ENCODE results near the gene ANP32E. TPM values are rescaled to one million over a fixed set of nuclear protein-coding genes. Genes with fewer than 3 reads are reported as not detected.
A peak's percentile ranks its signal among the peaks of the same experiment; 100 is the strongest.
"Not testable (repeated sequence)": the region's sequence is repeated elsewhere in the genome, so short reads cannot be mapped to it uniquely, and the experiment has no call there.

ANP32E gene
- total RNA-seq, 1 donor from 2014 or later = 23.4 TPM

DNA sequence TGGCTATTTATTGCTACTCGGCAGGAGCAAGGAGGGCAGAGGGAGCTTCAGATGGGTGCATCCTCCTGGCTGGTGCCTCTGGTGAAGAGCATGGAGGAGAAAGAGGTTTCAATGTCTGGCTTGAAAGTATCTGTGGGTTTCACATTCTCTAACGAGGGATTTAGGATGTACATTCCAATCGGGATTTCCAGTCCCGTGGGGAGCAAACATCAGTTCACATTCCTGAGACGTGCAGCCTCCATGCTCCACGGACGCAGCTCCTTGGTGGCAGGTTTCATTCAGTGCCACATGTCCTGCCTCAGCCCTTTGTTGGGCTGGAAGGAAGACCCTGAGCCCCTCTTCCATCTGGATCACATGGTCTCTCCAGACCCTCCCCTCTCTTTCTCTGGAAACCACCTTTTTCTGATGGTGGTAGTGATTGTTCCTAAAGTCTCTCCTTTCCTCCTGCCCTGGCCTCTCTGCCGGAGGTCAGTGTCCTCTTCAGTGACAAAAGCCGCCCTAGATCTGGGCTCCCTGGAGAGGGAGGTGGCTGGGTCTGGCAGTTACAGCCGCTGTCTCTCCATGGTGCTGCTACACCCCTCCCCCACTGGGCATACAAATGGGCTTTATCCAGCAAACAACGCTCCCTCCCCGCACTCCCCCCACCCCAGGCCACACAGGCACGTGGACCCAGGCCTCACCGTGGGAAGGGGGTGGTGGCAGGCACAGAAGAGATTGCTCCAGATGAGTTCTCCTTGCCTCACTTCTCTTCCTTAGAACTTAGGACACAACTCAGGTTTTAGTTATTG is 20.8 kb upstream of the ANP32E start:
- no peak for DNase-seq (ENCODE audit: low spot score)

DNA sequence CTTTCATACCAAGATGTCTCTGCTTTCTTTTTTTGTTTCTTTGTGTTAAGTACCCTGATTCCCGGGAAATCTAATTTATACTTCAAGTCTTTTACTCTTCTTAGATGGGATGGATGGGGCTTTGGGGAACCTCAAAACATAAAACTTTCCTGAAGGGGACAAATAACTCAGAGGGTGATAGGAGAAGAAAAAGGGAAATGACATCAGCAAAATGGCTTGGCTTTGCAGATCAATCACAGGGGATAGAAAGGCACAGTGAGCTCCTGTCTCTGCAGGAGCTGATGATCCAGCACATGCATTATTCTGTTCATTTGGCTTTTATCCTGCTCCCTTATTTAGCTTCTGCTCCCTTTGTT is 20.3 kb upstream of the ANP32E start:
- DNase-seq (ENCODE audit: low spot score) = no peak

DNA sequence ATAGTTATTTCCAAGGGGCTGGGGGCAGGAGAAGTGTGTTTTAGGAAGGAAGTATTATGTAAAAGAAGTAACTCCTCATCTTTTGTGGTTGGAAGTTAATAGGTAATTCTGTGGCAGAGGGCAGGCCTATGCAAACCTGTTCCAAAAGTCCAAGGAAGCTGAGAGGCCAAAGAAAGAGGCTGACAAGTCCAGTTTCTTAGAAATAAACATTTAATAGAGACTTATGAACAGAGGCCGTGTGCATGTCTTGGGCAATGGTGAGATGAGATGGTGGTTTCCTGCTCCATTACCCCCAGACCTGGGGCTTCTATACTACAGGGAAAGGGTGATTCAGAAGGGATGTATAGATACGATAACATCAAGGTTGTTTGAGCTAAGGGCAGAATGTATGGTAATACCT is 14.0 kb upstream of the ANP32E start:
- DNase-seq (ENCODE audit: low spot score) = no peak

DNA sequence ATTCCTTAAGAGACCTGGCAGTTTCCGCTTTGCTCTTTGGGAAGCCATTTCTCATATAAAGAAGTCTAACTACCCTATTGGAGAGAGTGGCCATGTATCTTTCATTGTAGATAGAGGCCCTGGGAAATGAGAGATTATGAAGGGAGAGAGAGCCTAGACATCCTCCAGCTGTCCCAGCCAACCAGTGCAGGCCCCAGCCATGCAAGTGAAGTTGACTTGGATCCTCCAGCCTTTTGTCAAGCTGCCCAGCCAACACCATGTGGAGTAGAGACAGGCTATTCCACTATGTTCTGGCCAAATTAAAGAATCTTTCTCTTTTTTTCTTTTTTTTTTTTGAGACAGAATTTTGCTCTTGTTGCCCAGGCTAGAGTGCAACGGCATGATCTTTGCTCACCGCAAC is 7.1 kb upstream of the ANP32E start:
- no peak for DNase-seq (ENCODE audit: low spot score)

DNA sequence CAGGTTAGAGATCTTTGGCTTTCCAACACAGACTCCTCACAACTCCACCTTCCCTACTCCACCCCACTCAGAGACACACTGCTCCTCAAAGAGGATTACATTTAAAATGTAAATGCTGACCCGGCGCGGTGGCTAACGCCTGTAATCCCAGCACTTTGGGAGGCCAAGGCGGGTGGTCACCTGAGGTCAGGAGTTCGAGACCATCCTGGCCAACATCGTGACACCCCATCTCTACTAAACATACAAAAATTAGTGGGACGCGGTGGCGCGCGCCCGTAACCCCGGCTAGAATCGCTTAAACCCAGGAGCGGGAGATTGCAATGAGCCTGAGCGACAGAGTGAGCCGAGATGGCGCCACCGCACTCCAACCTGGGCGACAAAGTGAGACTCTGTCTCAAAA is 1.8 kb upstream of the ANP32E start:
- no peak for DNase-seq (ENCODE audit: low spot score)

DNA sequence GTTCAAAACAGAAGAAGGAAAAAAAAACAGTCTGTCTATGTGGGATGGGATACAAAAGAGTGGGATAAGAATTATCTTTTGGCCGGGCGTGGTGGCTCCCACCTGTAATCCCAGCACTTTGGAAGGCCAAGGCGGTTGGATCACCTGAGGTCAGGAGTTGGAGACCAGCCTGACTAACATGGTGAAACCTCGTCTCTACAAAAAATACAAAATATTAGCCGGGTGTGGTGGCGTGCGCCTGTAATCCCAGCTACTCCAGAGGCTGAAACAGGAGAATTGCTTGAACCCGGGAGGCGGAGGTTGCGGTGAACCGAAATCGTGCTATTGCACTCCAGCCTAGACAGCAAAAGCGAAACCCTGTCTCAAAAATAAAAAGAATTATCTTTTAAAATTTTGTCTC is 1.3 kb upstream of the ANP32E start:
- not testable (repeated sequence) for DNase-seq (ENCODE audit: low spot score)

DNA sequence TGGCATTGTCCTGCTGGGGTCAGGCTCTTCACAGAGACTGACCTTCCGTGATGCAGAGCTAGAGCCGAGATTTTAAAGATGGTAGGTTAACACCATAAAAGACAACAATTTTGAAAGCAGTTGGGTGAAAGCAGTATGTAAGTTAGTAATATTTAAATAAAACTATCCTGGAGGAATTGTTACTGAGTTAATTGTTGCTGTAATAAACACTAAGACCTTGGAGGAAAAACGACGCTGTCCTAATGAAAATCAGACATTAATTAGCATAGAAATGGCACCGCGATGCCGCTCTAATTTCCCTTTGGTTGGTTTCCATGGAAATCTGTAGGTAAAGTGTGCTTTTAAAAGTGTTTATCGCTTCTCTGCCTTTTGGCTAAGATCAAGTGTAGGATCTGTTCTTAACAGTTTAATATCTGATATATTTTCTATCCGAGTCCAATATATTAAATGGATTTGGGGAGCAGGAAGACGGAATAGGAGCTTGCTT is 745 bp upstream of the ANP32E start:
- DNase-seq (ENCODE audit: low spot score) = no peak

DNA sequence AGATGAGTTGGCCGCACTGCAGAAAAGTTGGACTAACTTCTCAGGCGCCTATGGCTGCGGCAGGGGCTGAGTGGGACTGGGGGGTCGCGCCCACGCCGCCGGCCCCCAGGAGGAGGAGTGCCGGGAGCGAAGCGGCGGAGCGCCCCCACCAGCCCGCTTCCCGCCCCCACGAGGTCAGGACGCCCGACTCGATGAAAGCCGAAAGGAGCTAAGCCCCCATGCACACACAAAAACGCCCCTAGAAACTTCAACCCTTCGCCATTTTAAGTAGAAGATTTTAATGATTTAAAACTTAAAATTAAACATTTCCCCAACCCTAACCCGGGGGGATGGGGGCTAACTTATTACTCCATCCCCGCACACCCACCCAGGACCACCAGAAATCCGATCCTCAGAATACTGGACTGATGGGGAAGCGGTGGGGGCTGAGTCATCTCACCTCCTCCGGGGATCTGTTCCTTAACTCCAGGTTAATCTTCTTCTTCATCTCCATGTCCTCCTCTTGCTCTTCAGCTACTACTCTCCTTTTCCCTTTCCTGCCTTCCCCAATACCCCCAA is 539 bp downstream of the ANP32E start:
- DNase-seq (ENCODE audit: low spot score) = no peak

DNA sequence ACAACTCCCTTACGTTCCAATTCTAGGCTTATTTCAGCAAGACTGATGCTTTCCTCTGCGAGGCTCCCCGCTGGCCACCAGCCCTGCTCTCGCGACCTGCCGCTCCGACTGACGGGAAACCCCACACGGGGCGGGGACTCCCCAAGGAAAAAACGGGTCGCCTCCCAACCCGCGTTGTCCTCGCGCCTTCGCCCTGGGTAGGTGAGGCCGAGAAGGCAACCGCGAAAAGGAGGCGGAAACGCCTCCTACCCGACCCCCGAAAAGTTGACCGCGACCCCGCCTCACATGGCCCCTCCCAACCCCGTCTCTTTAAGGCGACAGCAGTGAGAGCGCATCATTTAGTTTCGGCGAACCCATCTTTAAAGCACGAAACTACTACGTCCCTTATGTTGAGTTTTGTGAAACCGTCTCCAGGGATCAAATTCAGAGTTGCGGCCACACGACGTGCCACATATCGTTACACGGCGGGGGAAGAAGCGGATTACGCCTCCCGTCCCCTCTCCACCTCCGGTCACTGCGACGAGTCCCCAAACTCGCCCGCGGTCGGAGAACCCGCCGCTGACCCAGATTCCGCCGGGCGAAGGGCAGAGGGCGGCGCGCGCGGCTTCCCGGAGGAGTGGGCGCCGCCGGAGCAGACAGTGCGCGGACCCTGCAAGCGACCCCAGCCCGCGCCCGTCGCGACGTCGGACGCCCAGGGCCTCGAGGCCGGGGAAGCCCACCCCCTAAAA is 1.2 kb downstream of the ANP32E start:
- peak; percentile 85 for DNase-seq (ENCODE audit: low spot score)

DNA sequence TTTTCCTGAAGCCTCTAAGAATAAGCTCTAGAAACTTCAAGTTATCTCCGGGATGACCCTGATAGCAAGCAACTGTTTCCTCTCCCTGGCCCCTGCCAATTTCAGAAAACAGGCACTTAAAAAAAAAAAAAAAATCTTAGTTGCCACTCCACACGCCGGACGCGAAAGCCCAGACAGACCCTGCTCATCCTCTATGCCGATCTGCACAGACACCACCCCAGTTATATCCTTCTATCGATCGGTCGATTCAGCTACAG is 1.7 kb downstream of the ANP32E start:
- no peak for DNase-seq (ENCODE audit: low spot score)

DNA sequence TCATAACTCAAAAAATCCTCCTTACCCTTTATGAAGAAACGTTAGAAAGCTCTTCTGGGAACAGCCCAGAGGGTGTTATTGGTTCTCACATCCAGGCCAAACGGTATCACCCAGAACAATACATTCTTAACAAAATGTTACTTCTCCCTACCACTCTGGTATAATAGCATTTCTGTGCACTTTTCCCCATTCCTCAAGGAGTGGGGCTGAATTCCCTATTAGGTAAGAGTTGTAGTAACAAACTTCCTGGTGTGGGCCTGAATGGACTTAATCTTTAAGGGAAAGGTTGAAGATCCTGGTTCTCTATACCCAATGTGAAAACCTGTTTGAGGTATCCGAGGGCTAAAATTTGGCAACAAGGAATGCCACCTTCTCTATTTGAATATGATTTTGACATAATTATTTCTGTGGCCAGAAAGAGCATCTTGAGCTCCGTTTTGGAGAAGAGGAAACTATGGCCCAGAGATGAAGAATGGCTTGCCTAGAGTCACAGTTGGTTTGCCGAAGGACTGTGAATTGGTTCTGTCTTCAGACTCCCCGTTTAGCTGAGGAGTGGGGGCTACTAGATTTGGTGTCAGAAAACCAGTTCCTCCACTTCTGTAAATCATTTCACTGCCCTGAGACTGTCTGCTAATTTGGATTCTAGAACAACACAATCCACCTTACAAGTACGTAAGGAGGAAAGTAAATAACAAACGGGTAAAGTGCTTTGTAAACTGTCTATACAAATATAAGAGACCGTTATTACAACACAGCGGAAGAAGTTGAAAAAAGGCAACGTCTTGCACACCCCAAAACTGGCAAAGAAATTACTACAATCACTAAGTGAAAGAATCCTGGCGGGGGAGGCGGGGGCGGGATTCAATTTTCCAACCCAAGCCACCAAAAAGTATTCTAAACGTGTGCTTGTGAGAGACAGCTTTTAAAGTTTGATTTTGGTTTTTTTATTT is 2.3 kb downstream of the ANP32E start:
- no peak for DNase-seq (ENCODE audit: low spot score)

DNA sequence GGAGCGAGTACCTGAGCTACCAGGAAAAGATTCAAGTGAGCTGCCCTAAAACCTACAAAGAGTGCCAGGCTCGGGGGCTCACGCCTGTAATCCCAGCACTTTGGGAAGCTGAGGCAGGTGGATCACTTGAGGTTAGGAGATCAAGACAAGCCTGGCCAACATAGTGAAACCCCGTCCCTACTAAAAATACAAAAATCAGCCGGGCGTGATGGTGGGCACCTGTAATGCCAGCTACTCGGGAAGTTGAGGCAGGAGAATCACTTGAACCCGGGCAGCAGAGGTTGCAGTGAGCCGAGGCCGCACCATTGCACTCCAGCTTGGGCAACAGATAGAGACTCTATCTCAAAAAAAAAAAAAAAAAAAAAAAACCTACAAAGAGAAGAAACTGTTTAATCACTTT is 3.0 kb downstream of the ANP32E start:
- DNase-seq (ENCODE audit: low spot score) = not testable (repeated sequence)

DNA sequence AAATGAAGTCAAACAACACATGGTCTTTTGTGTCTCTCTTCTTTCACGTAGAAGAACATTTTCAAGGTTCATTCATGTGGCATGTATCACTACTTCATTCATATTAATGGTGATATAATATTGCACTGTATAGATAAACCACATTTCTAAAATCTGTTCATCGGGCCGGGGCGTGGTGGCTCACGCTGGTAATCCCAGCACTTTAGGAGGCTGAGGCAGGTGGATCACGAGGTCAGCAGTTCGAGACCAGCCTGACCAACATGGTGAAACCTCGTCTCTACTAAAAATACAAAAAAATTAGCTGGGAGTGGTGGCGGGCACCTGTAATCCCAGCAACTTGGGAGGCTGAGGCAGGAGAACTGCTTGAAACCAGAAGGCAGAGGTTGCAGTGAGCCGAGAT is 7.7 kb downstream of the ANP32E start:
- DNase-seq (ENCODE audit: low spot score) = not testable (repeated sequence)

DNA sequence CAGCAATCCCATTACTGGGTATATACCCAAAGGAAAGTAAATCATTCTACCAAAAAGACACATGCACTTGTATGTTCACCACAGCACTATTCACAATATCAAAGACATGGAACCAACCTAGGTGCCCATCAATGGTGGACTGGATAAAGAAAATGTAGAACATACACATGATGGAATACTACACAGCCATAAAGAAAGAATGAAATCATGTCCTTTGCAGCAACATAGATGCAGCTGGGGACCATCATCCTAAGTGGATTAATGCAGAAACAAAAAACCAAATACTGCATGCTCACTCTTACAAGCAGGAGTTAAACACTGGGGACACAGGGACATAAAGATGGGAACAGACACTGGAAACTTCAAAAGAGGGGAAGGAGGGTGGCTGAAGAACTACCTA is 8.7 kb downstream of the ANP32E start:
- no peak for DNase-seq (ENCODE audit: low spot score)

DNA sequence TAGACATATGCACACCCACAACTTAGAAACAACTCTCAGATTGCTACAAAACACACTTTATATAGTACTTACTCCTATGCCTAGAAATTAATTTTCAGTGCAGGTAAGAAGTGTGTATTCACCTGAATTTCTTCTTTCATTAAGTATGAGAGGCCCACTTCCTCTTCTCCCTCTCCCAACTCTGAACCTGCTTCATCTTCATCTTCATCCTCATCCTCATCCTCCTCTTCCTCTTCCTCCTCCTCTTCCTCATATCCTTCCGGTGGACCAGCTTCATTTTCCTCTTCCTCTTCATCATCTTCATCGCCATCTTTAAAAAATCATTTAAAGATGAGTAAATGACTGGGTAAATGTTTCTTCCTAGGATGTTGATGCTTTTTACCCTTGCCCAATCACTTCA is 9.4 kb downstream of the ANP32E start:
- DNase-seq (ENCODE audit: low spot score) = no peak

DNA sequence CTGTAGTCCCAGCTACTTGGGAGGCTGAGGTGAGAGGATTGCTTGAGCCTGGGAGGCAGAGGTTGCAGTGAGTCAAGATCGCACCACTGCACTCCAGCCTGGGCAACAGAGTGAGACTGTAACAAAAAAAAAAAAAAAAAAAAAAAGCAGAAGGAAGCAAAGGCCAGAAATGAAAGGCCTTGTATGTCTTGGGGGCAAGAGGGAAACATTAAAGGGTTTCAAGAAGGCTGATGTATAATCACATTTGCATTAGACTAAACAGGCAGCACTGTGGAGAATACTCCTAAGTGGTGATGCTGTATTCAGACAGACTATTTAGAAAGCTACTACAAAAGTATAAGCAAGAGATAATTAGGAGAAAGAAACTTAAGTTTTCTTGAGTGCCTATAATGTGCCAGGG is 10.4 kb downstream of the ANP32E start:
- no peak for DNase-seq (ENCODE audit: low spot score)

DNA sequence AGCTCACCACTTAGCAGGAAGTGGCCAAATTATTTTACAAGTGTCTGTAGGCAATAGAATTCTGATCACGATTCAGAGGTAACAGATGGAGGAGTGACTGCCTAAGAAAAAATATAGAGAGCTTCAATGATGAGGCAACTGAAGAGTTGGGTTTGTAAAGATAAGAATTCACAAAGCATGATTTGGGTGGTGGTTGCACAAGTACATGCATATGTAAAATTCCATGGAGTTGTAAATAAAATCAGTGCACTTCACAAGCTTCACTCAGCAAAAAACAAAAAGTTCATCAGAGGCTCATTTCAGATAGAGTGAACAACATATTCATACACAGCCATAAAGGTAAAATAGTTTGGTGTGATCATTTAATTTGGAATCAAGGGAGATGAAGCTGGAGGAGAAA is 10.9 kb downstream of the ANP32E start:
- no peak for DNase-seq (ENCODE audit: low spot score)

DNA sequence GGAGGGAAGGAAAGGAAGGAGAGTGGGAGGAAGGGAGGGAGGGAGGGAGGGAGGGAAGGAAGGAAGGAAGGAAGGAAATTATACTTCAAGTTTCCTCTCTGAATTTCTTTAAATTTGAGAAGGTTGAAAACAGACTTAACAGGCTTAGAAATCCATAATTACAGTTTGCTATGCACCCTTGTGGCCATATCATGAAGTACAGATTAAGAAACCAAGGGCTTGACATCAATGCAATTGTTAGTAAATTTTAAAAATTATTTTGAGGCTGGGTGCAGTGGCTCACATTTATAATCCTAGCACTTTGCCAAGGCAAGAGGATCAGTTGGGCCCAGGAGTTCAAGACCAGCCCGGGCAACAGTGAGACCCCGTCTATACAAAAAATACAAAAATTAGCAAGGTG is 14.4 kb downstream of the ANP32E start:
- no peak for DNase-seq (ENCODE audit: low spot score)

DNA sequence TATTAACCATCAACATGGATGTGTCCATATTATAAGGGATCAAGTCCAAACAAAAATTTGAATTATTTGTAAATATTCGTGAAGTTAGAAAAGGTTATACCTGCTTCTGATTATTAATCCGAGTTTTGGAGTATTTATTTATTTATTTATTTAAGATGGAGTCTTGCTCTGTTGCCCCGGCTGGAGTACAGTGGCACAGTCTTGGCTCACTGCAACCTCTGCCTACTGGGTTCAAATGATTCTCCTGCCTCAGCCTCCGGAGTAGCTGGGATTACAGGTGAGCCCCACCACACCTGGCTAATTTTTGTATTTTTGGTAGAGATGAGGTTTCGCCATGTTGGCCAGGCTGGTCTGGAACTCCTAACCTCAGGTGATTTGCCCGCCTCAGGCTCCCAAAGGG is 20.1 kb downstream of the ANP32E start:
- not testable (repeated sequence) for DNase-seq (ENCODE audit: low spot score)

DNA sequence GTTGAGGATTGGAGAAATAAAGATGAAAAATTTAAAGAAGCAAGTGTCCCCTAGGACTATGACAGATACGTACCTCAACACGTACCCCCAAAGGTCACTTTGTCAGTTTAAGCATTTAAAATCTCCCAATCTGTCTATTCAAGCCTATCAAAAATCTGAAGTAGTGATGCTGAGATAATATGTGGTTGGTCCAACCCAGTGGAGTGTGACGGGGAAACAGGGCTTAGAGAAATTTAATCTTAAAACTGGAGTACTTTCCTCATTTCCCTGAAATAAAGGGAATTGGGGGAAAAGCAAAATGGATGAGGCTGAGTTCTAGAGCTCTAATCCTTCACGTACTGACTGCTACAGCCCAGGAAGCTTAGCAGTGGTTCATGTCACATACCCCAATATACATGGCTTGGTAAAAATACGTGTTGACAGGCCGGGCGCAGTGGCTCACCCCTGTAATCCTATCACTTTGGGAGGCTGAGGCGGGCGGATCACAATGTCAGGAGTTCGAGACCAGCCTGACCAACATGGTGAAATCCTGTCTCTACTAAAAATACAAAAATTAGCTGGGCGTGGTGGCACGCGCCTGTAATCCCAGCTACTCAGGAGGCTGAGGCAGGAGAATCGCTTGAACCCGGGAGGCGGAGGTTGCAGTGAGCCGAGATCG is 21.7 kb downstream of the ANP32E start:
- DNase-seq (ENCODE audit: low spot score) = not testable (repeated sequence)

All from ureter (tissue), 1 donor.